ENCODE results near the gene SHROOM1.

- TF ChIP-seq POLR2A (IDR thresholded peaks at IDR 0.05) (no peak), CTCF (IDR thresholded peaks at IDR 0.05) (no peak), EP300 (IDR thresholded peaks at IDR 0.05) (no peak)
Measured at GRCh38 chr5:132773601-132774355, 56.7 kb downstream of the SHROOM1 start.
